Renal pelvis (tissue), 4 donors: ENCODE data around the gene MYO15B. TPM values are rescaled to one million over a fixed set of nuclear protein-coding genes. Genes with fewer than 3 reads are reported as not detected.
A peak's percentile ranks its signal among the peaks of the same experiment; 100 is the strongest.

Experiments
- DNase-seq: peaks from one replicate; pipeline ENCODE4 v3.0.0-alpha.2; 2013
- polyA plus RNA-seq, 3 donors: library from polyadenylated mRNA; unstranded; fragments of 120-200 nt; gene quantifications; one replicate each; pipeline ENCODE4 v1.2.1, GENCODE V29; 2013; ENCODE audit not compliant: insufficient read length in 3 of 3

Gene MYO15B
- polyA plus RNA-seq, 3 donors, result 130 to 193 (median 175) TPM

DNA sequence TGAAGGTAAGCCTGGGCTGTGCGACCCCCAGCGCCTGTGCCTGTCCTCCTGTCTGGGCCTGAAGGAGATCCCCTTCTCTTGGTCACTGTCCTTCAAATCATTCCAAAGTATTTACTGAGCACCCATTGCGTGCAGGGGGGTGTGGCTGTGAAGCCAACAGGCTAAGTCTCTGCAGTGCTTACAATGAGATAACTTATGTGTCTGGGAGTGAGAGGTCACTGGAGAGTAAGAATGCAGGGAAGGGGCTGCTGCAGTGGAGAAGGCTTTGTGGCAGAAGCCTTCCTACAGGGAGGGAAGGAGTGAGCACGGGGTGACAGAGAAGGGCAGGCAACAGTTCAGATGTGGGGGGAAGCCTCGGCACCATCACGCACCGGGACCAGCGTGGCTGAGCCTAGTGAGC is 34.5 kb downstream of the MYO15B start:
- no peak for DNase-seq

DNA sequence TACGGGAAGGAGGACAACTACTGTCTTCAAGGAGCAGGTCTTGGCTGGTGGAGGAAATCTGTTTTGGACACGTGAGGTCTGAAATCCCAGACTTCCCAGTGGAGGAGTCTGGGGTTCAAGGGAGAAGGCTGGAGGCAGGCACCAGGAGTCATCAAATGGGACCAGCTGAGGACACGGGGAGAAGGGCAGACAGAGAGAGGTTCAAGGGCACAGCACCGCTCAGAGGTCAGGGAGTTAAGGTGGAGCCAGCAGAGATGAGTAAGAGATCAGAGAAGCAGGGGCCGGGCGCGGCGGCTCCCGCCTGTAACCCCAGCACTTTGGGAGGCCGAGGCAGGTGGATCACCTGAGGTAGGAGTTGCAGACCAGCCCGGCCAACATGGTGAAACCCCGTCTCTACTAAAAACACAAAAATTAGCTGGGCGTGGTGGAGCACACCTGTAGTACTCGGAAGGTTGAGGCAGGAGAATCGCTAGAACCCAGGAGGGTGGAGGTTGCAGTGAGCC is 35.2 kb downstream of the MYO15B start:
- DNase-seq, result no peak

DNA sequence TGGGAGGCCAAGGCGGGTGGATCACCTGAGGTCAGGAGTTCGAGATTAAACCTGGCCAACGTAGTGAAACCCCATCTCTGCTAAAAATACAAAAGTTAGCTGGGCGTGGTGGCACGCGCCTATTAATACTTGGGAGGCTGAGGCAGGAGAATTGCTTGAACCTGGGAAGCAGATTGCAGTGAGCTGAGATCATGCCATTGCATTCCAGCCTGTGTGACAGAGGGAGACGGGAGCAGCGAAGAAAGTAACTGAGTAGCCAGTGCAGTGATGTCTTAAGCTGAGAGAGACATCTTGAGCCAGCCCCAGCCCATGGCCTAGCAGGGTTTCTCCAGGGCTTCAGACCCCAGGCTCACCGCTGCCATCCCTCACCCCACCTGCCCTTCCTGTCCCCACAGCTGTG is 35.8 kb downstream of the MYO15B start:
- DNase-seq, result no peak

DNA sequence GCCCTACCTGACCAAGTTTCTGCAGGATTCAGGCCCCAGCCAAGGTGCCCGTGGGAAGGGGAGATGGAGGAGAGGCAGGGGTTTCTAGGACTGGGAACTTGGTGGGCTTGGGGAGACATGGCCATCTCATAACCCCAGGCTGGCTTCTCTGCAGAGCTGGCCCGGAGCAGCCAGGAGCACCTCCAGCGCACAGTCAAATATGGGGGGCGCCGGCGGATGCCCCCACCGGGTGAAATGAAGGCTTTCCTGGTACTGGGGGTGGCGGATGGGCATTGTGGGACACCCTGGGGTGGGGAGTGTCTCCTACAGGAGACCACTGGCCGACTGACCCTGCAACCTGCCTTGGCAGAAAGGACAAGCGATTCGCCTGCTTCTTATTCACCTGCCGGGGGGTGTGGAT is 36.4 kb downstream of the MYO15B start:
- no peak for DNase-seq

DNA sequence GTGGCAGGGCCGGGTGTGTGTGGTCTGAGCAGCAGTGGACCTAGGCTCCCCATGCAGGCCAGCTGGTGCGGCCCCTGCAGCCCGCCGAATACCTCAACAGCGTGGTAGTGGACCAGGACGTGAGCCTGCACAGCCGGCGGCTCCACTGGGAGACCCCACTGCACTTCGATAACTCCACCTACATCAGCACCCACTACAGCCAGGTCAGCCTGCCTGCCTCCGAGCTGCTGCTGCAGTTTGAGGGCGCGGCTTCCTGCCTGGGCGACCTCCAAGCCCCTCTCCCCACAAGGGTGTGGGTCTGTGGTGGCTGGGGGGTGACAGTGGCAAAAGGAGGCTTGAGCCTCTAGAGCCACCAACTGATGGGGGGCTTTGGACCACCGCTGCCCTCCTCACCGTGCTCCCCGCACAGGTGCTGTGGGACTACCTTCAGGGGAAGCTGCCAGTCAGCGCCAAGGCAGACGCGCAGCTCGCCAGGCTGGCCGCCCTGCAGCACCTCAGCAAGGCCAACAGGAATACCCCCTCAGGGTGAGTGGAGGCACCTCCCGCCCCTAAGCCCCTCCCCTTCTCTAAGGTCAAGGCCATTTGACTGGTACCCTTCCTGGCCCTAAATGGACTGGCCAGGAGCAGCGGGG is 37.2 kb downstream of the MYO15B start:
- no peak for DNase-seq

DNA sequence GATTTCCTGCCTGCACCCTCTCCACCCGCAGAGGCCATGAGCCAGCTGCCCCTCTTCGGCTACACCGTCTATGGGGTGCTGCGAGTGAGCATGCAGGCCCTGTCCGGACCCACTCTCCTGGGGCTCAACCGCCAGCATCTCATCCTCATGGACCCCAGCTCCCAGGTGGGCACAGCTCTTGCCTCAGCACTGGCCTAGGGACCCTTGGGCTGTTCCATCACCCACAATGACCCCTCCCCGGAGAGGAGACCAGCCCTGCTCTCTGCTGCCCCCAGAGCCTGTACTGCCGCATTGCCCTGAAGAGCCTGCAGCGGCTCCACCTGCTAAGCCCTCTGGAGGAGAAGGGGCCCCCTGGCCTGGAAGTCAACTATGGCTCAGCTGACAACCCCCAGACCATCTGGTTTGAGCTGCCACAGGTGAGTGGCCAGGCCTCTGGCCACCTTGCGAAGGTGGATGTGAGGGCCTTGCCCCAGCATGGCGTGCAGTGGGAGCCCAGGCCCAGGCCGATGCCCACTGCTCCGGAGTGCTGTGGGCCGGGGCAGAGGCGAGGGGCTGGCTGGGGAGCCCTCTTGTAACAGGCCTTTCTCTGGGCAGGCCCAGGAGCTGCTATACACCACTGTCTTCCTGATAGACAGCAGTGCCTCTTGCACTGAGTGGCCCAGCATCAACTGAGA is 38.4 kb downstream of the MYO15B start:
- DNase-seq, result no peak

DNA sequence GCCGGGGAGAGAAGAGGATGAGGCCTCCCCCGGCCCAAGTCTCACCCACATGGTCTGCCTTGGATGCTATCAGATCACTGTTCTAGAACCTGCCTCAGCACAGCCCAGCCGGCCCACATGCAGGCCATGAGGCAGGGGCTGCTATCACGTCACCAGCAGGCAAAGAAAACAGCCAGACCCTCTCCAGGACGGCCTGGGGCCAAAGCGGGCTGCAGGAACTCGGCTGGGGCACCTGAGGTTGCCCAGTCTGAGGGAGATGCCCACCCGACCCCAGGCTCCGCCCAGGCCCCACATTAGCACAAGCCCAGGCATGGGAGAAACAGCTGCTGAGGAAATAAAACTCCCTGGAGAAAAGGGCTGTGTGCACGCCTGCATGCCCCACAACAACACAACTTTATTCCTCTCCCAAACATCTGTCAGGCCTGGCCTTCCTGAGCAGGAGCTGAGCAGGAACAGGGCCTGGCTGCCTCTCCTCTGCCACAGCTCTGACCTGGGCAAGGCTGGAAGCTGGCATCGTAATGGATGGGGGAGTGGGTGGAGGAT is 39.0 kb downstream of the MYO15B start:
- no peak for DNase-seq

DNA sequence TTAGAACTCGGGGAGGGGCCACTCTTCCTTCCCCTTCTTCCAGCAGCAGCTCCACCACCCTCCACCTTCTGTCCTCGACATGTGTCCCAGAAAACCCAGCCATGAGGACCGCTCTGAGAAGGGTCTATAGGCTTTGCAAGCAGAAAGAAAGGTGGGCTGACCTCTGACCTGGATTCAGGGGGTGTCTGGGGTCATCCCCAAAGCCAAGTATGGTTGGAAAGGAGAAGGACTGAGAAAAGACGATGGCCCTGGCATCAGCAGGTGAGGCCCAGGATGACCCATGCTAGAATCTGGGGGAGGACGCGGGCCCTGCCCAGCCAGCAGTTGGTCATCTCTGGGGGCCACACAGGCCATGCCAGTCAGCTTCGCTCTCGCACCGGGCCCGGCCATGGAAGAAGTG is 39.5 kb downstream of the MYO15B start:
- DNase-seq, result no peak

DNA sequence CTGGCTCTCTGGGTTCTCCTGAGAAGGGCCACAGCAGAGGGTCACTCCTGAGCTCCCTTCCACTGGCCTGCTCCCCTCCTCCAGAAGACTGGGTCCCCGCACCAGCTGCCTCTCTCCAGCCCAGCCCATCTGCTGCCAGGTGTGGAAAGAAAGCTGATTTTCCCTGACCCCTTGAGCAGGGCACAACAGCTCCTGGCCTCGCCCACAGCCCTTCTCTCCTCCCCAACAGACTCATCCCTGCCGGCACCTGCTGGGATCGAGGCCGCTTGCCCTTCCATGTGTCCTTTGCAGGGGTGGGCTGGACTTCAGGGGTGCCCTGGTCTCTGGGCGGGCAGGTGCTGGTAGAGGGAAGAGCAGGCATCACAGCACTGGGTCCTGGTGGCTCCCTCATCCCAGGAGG is 40.8 kb downstream of the MYO15B start:
- no peak for DNase-seq

DNA sequence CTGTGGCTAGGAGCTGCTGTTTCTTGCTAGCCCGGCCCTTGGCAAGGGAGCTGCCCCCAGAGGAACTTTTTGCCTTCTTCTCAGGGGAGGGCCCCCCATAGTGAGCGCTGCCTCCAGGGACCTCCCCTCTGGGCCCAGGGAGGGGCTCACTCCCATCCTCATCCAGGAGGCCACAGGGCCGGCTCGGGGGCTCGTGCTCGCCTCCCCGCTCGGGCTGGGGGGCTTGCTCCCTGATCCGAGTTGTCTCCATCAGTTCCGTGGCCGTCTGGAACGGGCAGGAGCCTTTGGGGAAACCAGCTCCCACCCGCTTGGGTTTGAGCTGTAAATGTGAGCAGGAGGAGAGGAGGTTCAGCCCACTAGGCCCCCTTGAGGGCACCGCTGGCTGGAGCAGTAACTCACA is 41.6 kb downstream of the MYO15B start:
- DNase-seq, result no peak

DNA sequence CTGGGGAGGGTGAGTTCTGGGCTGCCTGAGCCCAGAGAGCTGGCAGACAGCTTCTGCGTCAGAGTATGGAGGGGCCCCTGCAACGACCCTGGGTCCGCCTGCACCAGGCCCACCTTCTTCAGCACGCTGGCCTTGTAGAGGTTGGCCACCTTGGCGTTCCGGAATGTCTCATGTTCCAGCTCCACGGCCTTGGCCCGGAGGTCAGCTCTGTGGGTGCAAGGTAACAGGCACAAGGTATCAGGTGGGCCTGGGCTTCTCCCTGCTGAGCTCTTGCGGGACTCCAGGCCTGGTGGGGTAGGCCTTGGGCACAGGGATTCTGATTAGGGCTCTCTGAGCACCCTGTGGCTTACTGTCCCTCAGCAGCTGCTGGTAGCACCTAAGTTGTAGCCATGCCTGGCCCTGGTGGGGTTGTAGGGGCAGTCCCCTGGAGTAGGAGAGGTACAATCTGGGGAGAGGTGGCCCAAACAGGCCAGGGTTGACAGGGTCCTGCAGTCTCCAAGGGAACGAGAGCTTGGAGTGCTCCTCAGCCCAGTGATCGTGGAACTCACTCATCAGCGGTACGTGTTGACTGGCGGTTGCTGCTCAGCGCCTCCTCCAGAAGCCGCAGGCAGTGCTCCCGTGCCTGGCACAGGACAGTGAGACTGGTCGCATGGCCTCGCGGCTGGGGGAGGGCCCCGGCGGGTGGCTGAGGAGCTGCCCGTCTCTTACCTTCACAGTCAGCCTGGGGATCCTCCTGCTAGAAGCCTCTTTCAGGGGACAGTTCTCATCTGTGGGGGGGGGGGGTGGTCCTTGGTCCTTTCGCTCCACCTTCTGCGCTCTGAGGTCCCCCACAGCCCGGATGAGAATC is 42.7 kb downstream of the MYO15B start:
- DNase-seq, result no peak

DNA sequence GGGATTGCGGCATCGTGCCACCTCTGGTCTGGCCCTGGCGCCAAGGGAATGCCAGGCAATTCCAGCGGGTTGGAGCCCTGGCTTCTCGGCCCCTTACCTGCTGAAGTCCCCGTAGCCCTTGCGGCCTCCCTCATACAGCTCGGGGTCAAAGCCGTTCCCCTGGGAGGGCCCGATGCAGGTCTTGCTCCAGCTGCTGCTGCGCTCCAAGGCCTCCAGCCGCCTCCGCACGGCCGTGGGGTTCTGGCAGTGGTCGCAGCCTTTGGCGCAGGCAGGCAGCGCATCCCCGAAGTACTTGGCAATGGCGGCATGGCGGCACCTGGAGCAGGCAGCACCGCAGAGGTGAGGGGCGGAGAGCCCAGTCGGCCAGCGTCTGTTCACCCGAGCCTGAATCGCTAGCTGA is 43.8 kb downstream of the MYO15B start:
- DNase-seq, result no peak

DNA sequence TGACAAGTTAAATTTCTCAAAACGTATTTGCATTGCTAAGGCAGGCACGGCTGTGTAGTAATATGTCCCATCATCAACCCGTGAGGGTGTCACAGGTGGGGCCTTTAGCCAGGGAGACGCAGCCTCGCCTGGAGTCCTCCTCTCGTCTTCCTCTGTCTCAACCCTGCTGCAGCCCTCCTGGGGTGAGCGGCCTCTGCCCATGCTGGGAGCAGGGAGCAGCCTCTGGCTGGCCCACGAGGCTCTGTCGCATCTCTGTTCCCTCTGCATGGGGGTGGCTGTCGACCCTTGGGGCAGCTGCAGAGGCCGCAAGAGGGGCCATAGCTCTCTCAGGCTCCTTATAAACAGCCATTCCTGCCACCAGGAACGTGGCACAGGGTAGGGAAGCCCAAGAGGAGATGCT is 44.8 kb downstream of the MYO15B start:
- DNase-seq, result no peak

DNA sequence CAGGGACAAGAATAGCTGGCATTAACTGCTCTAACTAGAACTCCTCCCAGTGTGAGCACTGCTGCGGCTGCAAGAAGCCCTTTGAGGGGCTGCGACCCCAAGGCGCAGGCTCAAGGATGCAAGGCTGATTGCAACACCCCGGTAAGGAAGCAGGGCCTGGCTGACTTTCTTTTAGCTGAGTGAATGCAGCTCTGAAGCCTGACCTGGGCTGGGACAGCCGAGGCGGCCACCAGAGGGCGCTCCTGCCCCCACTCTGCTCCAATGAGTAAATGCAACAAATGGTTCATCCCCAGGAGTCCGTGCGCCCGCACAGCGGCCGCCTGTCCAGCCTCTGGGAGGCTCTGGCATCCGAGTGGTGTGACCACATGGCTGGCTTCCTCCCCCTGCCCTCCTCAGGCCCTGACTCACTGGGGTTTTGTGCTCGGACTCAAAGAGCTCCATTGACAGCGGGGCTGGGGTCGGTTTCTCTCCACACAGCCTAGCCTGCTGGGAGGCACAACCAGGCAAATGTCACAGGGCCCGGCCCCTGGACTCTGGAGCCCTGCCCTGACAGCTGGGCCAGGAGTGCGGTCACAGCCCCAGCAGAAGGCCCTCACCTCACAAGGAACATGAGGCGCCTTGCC is 45.4 kb downstream of the MYO15B start, which contains the start of gene SMIM5:
TSS of gene SMIM5 (plus strand) at position 572 of the 623 bp plus-strand sequence. CDS start 6,768 bp downstream, outside the sequence.
- peak; percentile 77 for DNase-seq

DNA sequence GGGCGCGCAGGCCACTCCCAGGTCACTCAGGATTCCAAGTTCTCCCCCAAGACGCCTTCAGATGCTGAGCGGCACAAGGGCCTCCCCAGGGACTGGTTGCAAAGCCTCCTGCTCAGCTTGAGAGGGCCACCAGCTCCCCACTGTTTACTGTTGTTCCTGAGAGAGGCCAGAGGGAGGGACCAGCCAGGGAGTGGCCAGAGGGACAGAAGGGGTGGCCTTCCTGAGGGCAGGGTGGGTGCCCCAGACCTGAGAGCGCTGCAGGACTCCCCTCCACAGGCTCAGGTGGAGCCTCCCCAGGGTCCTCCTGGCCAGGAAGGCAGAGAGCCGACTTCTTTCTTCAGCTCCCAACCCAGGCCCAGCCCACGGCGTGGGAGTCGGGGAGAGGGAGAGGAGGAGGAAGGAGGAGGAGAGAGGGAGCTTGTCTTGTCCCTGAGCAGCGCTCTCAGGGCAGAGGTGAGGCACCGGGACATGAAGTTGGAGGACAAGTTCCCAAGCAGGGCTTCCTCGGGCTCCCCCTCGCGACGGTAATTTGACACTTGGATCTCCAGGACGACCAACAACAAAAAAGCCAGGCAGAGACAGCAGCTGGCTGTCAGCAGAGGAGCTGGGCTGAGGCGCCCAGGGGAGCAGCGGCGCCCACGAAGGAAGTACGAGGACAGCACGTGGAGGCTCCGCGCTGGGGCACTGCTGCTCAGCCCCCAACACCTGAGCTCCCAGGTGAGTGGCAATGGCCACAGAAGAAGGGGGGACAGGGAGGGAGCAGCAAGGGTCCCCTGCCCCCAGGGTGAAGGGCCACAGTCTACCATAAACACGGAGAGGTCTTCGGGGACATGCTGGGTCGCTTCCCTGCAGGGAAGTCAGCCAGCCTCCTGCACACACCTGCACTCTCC is 46.1 kb downstream of the MYO15B start:
- DNase-seq, result peak; percentile 97

DNA sequence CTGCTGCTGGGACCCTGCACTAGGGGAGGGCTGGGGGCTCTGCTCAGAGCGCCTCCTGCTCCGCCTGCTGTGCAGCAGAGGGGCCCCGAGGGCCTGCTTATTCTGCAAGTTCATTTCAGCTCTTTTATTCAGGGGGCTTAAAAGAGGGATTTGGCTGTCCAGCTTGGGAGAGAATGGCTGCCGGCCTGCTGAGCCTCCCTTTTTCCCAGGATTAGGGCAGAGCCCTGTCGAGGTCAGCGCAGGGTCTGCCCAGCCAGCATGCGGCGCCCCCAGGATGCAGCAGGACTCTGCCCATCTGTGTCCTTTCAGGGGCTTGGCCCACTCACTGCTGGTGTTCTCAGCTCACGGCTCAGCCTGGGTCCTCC is 46.8 kb downstream of the MYO15B start:
- DNase-seq, result no peak

DNA sequence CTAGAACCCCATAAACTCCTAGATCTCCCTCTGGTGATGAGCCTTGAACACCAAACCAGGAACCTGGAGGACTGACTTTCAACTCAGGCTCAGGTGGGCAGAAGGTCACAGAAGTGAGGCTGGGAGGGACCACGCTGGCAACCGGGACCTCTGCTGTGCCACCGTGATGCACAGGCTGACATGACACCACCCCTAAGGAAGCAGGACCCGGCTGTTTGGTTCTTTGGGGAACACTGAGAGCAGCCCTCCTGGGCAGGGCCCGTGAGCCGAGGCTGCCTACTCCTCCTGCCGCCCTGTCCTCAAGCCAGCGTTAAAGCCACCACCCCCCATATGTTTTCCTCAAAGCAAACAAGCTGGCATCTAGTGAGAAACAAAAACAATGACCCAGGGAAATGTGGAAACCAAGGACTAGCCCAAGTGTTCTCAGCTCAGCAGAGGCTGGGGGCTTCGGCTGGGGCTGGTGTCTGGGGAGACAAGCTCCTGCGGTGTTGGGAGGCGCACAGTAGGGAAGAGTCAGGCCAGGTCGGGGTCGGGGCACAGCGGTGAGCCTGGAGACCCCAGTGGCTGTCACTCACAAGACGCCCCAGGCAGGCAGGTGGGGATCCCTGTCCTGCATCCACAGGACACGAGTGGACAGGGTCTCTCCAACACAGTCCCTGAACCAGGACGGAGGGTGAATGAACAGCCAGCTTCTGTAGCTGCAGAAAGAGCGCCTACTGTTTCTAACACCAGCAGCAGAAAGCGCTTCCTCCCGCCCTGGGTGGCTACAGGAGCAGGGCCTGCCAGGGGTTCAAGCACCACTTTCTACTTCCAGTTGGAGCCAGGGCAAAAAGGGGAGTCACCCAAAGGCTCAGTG is 47.4 kb downstream of the MYO15B start:
- DNase-seq, result no peak

DNA sequence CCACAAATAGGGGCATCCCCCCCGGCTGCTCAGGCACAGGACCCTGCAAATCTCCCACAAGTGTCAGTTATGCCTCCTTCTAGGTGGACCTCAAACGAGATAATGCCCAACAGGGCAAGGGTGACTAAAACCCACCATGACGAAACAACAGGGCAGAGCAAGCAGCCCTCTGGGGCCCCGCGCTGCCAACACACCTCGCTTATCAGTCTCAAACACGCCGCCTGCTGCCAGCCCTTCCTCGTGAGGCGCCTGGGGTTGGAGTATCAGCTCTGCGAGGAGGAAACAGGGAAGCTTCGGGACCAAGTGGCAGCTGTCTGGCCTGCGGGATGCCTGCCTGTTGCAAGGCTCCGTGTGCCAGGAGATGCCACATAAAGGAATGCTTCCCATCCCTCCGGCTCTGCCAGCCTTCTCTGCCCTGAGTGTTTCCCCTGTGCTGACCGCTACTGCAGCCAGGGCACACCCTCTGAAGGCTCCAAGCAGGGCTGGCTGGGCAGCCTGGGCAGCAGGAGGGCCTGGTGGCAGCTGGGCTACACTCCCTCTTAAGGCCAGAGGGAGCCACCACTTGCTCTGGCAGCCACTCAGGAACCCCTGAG is 48.1 kb downstream of the MYO15B start:
- DNase-seq, result no peak

DNA sequence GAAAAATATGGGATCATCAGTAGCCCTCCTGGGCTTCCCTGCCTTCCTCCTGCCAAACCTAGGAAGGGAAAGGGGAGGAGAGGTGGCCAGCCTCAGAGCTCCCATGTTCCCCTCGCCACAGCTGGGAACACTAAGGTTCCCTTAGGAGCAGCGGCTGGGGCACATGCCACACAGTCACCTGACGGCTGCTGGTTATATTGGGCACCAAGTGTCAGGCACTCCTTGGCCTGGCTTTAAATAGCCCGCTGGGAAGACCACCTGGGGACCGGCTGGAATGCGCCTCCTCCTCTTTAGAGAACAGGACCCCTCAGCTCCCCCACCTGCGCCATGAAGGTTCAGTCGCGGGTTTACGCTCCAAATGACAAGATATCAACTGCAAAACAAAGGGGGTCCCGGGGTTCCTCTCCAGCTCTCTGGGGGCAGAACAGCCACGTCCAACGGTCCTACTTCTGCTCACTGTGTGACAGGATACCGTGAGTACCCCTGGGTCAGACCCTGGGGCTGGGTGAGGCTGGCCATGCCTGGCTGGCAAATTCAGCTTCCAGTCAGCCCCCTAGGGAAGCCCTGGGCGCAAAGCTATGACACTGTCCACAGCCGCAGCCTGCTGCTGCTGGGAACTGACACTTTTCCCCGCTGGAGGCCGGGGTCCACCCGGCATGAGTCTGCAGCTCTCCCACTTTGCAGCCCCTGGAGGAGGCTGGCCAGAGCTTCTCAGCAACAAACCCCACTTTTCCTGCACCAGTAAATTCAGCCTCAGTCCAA is 49.0 kb downstream of the MYO15B start:
- no peak for DNase-seq
